ENCODE measurements around the gene HTR4. TPM values are rescaled to one million over a fixed set of nuclear protein-coding genes. Genes with fewer than 3 reads are reported as not detected.

HTR4 gene
- total RNA-seq, 1 experiment from 2014 or later: not detected

DNA sequence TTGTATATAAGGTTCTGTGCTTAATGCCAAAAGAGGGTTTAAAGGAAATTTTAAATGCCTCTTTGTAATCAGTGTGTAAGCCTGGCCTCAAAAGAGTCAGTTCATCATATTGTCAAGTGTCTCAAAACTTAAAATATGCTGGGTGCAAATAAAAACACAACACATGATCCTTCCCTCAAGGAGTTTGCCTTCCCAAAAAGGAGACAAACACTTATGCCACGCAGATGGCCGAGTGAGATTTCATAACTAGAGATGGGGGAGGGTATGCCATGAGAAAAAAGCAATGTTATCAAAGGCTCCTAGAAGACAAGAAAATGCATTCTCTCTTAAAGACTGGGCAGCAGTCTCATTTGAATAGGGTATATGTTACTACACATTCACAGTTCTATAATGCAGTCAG lies 215.4 kb downstream of the HTR4 start:
- Histone ChIP-seq H4K20me1 (ENCODE audit: control insufficient read depth, insufficient read depth, insufficient read length) (no peaks in the 10 kb centered on the region), H2BK12ac (ENCODE audit: insufficient read length, low read depth, low read length) (no peak overlapping the region), H4K8ac (replicated peaks; ENCODE audit: insufficient read length, low read depth, low read length) (no peak overlapping the region), H3K23ac (ENCODE audit: insufficient read length, low read depth, low read length) (no peak overlapping the region), H3K27ac (ENCODE audit: insufficient read length, low read depth, low read length) (no peak overlapping the region), H3K9ac (ENCODE audit: extremely low read depth, insufficient read length, low read length) (no peak overlapping the region), H2BK120ac (ENCODE audit: low read depth, low read length, poor library complexity, severe bottlenecking) (no peak overlapping the region), H3K4ac (ENCODE audit: low read depth, low read length) (no peak overlapping the region), H2BK15ac (ENCODE audit: low read depth, low read length) (no peak overlapping the region), H4K91ac (ENCODE audit: insufficient read length, low read depth, low read length) (no peak overlapping the region), H3K4me2 (ENCODE audit: insufficient read depth, insufficient read length, low read length) (no peak overlapping the region), H3K18ac (ENCODE audit: insufficient read length, low read depth, low read length) (no peak overlapping the region), H3K79me2 (ENCODE audit: insufficient read depth, low read length) (no peaks in the 10 kb centered on the region), H4K5ac (ENCODE audit: insufficient read length, low read depth, low read length) (no peak overlapping the region), H2AK5ac (ENCODE audit: insufficient read length, low read length) (no peak overlapping the region), H3K23me2 (ENCODE audit: insufficient read length, low read depth, low read length, poor library complexity, severe bottlenecking) (no peaks in the 10 kb centered on the region), H3K27me3 (ENCODE audit: insufficient read depth, low read length) (no peaks in the 10 kb centered on the region), H3K9me3 (ENCODE audit: control insufficient read depth, low read depth, low read length) (no peaks in the 10 kb centered on the region), H2BK20ac (ENCODE audit: low read depth, low read length, poor library complexity, severe bottlenecking) (no peak overlapping the region), H3K4me1 (ENCODE audit: insufficient read depth, low read length) (no peaks in the 10 kb centered on the region), H3K56ac (ENCODE audit: insufficient read length, low read depth, low read length) (no peak overlapping the region), H2AFZ (ENCODE audit: low read length) (no peak overlapping the region), H3T11ph (ENCODE audit: low read length) (no peak overlapping the region), H3K79me1 (ENCODE audit: insufficient read depth, low read depth, low read length, poor library complexity, severe bottlenecking) (no peaks in the 10 kb centered on the region), H2BK5ac (ENCODE audit: insufficient read length, low read length) (no peak overlapping the region), H3K14ac (ENCODE audit: insufficient read depth, low read length) (no peak overlapping the region)
- TF ChIP-seq, protein P1, sequence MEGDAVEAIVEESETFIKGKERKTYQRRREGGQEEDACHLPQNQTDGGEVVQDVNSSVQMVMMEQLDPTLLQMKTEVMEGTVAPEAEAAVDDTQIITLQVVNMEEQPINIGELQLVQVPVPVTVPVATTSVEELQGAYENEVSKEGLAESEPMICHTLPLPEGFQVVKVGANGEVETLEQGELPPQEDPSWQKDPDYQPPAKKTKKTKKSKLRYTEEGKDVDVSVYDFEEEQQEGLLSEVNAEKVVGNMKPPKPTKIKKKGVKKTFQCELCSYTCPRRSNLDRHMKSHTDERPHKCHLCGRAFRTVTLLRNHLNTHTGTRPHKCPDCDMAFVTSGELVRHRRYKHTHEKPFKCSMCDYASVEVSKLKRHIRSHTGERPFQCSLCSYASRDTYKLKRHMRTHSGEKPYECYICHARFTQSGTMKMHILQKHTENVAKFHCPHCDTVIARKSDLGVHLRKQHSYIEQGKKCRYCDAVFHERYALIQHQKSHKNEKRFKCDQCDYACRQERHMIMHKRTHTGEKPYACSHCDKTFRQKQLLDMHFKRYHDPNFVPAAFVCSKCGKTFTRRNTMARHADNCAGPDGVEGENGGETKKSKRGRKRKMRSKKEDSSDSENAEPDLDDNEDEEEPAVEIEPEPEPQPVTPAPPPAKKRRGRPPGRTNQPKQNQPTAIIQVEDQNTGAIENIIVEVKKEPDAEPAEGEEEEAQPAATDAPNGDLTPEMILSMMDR (conservative IDR thresholded peaks at IDR 0.05): no peak
- peaks cover 12 to 49% (median 44%) of the 10 kb centered on the region in 3 experiments; a peak in 5 of 7 replicates for H3K36me3 Mint-ChIP-seq (ENCODE audit: insufficient read depth in 1 of 3, low read depth in 3 of 3)
- H3K27ac Mint-ChIP-seq: no peak overlapping the region
- no peak overlapping the region for H3K4me3 Mint-ChIP-seq
- no peaks in the 10 kb centered on the region for H3K27me3 Mint-ChIP-seq (ENCODE audit: low read depth)
- no peaks in the 10 kb centered on the region for H3K4me1 Mint-ChIP-seq
- no peak for DNase-seq
- no peaks in the 10 kb centered on the region for H3K9me3 Mint-ChIP-seq
- no CpG with 5 or more reads among the region's 2 CpGs for WGBS (ENCODE audit: extremely low coverage, insufficient read length, low lambda C conversion rate)
